Measurements from ENCODE around the gene RAI14.
A peak's percentile ranks its signal among the peaks of the same experiment; 100 is the strongest.
"Not testable (repeated sequence)": the region's sequence is repeated elsewhere in the genome, so short reads cannot be mapped to it uniquely, and the experiment has no call there.

The RAI14 gene

DNA sequence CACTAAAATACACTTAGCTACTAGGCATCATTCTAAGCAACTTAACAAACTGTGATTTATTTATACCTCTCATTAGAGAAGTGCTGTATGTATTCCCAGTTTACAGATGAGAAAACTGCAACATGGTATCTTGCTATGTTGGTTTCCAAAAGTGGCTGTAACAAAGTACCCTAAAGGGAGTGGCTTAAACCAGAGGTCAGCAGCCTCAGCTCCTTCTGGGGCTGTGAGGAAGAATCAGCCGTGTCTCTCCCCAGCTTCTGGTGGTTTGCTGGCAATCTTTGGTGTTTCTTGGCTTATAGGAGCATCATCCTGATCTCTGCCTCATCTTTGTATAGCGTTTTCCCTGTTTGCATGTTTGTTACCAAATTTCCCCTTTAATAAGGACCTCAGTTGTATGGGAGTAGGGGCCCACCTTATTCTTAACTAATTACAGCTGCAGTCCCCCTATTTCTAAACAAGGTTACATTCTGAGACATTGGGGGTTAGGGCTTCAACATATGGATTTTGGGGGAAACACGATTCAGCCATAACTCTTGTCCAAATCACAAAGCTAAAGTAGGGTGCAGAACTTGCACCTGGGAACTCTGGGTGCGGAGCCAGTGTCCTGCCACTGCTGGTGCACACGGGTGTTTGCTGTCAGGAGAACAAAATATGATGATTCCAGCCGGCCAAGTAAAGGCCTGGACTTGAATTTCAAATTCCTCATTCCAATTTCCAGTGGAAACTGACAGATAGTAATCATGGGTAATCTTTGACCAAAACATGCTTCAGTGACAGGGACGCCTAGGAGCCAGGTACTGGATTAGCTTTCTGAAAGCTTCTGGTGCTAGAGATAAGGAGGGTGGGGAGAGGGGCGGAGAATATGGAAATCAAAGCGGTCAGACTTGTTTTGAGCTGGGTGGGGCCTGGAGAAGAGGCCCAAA is 43.3 kb downstream of the RAI14 start:
- DNase-seq (ENCODE audit: low read depth), result no peak

DNA sequence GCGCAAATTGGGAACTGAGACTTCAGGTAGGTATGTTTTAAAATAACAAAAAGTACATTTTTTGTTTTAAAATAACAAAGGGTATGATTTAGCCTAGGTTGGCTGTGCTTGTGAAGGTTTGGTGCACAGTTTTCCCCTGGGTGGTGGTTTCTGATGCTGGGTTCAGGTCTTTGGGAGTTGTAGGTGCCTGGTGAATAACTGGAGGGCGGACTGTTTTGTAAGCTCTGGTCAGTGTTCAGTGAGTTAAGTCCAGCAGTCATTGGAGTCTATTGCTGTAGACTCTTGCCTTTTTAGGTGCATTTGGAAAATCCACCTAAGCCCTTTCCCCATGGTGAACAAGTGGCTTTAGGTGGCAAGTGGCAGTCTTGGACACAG is 43.9 kb downstream of the RAI14 start:
- DNase-seq (ENCODE audit: low read depth), result no peak

DNA sequence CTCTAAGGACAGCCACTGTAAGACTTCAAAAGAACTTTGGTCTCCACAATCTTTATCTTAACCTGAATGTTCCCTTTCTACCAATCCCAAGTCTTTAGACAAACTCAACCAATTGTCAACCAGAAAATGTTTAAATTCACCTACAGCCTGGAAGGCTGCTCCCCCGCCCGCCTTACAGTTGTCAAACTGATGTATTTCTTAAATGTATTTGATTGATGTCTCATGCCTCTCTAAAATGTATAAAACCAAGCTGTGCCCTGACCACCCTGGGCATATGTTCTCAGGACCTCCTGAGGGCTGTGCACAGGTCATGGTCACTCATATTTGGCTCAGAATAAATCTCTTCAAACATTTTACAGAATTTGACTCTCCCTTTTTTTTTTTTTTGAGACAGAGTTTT is 45.3 kb downstream of the RAI14 start:
- not testable (repeated sequence) for DNase-seq (ENCODE audit: low read depth)

DNA sequence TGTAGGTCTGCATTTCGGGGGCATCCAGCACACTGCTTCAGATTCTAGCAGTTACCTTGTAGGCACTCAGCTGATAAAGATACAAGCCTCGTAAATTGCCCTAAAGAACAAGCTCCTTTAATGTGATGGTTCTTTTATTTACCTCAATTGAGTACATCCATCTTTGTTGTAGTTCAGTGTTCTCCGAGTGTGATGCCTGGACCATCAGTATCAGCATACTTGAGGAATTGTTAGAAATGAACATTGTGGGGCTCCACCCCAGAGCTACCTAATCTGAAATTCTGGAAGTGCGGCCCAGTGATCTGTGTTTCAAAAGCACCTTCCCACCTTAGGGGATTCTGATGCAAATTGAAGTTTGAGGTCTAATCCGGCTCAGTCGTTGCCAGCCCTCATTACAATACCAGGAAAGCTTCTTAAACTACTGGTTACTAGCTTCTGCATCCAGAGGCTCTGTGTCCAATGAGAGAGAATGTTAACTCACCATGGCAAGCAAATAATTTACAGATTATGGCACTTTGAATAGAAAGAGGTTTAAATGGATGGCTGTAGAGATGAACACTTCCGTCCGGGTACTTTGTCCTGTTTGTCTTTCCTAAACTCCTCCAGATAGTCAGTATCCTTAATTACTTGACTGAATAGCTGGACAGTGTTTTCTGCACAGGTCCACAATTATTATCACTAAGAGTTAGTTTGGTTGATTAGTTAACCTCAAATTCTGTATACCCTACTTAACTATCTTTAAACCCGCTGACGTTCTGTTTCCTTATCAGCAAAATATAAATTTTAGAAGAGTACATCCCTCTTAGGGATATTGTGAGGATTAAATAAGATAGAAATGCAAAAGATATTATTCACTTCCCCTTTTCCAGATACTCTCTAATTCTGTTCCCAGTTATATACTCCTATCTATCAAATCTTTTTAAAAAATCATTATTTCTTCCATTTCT is 47.9 kb downstream of the RAI14 start:
- DNase-seq (ENCODE audit: low read depth), result no peak

DNA sequence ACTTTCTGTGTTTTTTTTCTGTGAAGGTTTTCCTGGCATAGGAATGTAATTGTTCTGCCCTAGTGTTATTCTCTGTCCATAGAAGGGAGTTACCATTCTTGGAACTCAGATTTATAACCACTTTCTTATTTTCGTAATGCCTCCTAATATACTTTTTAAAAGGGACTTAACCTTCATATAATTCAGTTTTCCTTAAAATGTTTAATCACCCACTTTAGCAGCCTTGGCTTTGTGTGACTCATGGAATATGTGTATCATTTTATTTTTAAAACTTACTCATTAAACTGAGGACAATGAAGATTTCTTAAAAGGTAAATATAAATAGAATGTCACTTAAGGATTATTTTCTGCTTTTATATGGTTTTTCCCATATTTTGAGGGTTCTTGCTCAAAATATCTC is 50.0 kb downstream of the RAI14 start:
- no peak for DNase-seq (ENCODE audit: low read depth)

DNA sequence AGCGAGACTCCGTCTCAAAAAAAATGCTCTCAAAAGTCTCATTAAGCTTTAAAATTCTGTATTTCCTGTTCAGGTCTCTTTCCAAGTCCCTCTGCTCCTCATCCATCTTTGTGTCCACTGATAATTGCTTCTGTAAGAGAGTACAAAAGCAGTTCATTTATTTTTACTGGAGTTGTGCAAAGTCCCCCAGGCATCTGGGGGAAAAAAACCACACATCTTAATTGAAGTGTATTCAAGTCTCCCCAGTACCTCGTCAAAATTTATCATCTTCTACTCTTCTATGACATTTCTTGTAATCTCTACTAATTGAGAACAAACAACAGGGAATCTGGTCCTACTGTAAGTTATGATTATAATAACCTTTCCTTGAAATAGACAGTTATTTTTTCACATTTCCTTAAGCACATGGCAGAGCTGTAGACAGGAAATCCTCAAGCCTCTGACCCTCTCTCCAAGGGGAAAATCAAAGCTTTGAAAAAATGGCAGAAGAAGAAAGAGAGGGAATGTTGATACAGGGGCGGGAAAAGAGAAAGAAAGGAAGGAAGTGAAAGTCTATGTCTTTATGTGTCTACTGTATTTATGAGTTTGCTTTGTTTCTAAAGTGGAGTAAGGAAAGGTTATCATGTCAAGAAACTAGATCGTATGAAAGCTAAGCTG is 51.5 kb downstream of the RAI14 start:
- no peak for DNase-seq (ENCODE audit: low read depth)

DNA sequence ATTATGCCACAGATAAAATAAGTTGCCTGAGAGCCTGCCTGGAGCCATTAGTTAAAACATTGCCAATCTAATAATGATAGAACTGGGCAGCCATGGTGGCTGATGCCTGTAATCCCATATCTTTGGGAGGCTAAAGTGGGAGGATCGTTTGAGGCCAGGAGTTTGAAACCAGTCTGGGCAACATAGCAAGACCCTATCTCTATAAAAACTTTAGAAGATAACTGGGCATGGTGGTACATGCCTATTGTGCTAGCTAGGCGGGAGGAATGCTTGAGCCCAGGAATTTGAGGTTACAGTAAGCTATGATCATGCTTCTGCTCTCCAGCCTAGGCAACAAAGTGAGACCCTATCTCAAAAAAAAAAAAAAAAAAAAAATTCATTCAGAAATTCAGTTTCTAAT is 52.6 kb downstream of the RAI14 start:
- DNase-seq (ENCODE audit: low read depth), result no peak

DNA sequence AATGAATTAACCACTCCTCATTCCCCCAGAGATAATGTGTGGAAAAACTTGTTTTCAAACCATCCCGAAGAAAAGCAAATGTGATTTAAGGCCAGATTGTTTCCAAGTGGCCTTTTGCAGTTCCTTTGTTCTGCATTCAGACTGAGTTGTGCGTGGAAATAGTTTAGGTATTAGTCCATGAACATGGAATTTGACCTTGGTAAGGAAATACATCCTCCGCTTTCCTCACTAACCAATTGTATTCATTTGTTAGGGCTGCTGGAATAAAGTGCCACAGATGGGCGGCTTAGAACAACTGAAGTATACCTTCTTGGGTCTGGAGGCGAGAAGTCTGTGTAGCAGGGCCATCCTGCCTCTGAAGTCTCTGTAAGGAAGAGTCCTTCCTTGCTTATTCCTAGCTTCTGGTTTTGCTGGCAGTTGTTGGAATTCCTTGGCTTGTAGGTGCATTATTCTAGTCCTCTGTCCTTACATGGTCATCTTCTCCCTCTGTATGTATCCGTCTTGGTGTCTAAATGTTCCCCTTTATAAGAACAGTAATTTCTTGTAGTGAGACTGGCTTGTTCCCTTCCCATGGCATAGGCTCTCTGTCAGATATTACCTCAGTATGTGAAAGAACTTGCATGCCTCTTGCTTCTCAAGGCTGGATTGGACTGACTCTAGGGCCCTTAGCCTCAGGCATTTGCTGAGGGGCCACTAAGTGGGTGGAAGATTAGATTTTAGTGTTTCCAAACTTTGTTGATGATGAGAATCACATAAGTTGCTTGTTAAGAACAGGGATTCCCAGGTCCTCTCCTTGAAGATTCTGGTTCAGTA is 53.9 kb downstream of the RAI14 start:
- peak; percentile 52 for DNase-seq (ENCODE audit: low read depth)

DNA sequence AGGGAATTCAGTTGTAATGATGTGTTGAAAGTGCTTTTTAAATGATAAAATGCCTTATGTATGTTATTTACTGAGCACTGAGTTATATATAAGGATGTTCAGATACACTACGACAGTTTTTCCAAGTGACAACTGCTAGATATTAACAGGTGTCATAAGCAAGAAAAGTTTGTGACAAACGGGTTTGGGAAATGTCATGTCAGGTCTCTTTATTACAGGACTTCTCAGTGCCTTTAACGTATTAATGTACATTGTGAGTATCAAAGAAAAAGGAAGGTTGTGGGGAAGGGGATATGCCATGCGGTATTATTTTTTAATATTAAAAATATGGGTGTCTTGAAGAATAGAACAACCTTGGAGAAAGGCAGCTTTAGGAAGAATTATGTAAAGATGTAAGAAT is 56.4 kb downstream of the RAI14 start:
- no peak for DNase-seq (ENCODE audit: low read depth)

DNA sequence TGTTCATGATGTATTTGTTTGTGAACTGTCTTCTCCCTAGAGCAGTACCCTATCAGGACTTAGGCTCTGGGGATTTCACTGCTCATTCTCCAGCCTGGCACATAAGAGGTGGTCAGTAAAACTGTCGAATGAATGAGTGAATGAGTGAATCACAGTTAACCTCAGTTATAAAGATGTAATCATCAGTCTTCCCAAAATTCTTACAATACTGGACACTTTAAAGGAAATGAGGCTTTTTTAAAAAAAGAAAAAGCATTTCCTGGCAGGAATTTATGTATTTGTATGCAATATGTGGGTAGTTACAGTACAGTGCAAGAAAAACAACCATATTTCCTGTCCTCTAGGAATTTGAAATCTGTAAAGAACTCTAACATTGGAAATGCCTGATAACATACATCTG is 59.6 kb downstream of the RAI14 start:
- DNase-seq (ENCODE audit: low read depth), result no peak

DNA sequence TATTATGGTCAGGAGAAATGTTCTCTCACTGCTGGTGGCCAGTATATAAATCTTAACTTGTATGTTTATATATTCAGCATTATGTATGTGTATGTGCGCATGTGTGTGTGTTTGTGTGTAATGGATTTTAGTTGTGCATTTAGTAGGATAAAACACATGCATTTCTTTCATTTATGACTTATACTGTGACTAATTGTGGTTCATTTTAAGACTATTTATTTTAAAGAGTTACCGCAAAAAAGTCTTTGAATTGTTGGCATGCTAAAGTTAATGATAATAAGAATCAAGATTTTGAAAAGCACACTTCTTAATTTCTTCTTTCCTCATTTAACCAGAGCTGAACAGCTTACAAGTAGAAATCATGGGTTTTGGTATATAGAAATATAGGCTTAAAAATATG is 60.9 kb downstream of the RAI14 start:
- DNase-seq (ENCODE audit: low read depth), result no peak

DNA sequence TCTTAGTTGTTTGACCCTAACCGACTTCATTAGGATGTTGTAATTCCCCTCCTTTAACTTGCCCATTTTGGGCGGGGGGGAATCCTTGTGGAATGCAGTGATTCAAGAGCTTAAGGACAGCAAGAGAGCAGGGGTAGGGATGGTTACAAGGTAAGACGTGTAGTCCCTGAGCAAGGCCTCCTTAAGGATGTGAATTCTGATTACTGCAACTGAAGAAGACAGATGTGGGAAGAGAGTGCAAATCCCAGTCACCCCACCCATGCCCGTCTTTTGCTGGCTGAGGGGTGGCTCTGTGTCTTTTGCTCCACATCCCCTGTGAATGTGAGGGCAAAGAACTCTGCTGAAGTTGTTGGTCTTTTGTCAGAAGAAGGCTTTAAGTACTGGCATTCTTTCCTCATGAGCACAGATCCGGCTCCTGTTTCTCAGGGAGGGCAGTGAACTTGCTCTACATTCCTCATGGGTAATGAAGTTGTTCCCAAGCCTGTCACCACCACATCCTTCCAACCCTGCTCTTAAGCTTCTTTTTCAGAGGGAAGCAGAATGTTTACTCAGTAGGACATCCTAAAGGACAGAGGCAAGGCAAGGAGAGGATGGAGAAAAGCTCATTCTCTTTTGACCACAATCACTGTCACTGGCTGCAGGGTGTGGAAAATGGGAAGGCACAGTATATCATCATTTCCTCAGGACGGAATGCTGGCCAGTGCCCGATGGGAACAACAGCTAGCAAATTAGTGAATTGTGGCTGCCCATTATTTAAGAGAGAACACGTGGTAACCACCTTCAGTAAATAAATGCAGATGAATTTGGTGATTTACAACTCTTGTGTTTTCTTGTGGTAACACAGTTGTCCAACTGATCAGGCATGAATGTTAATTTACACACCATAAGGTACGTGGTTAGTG is 61.5 kb downstream of the RAI14 start:
- peak; percentile 56 for DNase-seq (ENCODE audit: low read depth)

DNA sequence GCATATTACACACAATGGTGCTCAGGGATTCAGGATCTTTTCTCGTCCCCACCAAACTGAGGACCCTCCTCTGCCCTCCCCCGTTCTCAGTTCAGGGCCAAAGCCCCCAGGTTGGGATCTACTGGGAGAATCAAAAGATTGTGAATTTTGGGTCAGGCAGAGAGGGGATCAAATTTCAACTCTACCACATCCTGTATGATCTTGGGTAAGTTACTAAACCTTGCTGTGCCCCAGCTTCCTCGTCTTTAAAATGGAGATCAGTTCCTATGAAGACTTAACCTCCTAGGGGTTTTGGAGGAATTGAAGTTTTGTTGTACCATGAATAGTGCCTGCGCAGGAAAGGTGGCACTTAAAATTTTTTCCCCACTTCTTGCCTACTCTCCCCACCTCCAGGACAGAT is 62.4 kb downstream of the RAI14 start:
- DNase-seq (ENCODE audit: low read depth), result no peak

DNA sequence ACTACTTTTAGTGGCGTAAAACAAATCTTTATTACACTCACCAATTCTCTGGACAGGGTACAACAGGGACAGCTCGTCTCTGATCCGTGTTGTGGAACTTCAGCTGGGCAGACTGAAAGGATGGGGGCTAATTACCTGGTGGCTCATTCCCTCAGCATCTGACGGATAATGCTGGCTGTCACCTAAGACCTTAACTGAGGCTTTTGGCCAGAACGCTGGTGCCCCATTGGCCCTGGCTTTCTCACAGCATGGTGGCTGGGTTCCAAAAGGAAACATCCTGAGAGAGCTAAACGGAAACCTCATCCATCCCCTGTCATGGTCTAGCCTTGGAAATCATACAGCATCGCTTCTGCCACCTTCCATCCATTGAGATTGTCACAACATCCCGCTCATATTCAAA is 62.9 kb downstream of the RAI14 start:
- DNase-seq (ENCODE audit: low read depth), result no peak

DNA sequence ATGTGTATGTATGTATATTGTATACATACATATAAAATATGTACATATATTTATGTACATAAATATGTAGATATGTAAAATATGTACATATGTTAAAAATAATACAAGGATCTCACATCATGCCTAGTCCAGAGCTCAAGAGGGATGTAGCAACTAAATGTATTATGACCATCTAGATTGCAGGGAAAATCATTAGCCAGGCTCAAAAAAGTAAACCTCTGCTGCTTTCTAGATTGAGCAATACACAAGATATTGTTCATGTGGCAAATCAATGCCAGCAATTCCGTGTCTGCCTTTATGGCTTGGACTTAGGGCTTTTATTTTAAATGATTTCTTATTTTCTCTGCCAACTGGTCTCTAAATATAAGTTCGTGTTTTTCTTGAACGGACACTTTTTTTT is 65.2 kb downstream of the RAI14 start:
- no peak for DNase-seq (ENCODE audit: low read depth)

DNA sequence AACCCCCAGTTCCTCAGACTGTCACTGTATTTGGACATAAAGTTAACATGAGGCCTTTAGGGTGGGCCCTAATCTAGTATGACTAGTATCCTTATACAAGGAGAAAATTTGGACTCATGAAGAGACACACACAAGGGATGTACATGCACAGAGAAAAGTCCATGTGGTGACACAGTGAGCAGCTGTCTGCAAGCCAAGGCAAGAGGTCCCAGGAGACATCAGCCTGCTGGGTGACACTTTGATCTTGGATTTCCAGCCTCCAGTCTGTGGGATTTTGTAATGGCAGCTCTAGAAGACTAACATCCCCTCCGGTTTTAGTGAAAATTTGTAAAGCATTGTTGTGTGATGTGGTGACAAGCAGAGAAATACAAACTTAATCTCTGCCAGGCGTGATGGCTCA is 66.1 kb downstream of the RAI14 start:
- no peak for DNase-seq (ENCODE audit: low read depth)

DNA sequence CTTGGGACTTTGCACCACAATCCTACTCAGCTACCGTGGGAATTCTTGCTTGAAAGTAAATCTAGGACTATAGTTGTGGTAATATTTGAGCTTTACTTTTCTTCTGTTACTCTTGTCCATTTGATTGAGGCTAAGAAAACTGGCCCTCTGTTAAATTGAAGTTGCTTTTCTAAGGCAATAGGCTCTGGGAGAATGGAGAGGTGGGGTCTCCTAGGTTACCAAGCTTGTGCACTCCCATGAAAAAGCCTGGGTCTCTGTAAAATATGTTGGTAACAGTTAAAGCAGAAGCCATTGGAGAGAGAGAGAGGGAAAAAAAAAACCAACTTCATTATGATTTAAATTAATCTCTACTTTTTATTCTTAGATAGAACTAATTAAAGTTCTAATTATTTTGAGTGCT is 68.6 kb downstream of the RAI14 start:
- no peak for DNase-seq (ENCODE audit: low read depth)

DNA sequence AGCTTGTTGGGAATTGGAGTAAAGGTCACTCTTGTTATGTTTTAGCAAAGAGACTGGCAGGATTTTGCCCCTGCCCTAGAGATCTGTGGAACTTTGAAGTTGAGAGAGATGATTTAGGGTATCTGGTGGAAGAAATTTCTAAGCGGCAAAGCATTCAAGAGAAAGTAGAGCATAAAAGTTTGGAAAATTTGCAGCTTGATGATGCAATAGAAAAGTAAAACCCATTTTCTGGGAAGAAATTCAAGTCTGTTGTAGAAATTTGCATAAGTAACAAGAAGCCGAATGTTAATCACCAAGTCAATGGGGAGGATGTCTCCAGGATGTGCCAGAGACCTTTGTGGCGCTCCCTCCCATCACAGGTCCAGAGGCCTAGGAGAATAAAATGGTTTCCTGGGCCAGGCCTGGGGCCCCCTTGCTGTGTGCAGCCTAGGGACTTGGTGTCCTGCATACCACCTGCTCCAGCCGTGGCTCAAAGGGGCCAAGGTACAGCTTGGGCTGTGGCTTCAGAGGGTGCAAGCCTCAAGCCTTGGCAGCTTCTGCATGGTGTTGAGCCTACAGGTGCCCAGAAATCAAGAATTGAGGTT is 71.1 kb downstream of the RAI14 start:
- not testable (repeated sequence) for DNase-seq (ENCODE audit: low read depth)

DNA sequence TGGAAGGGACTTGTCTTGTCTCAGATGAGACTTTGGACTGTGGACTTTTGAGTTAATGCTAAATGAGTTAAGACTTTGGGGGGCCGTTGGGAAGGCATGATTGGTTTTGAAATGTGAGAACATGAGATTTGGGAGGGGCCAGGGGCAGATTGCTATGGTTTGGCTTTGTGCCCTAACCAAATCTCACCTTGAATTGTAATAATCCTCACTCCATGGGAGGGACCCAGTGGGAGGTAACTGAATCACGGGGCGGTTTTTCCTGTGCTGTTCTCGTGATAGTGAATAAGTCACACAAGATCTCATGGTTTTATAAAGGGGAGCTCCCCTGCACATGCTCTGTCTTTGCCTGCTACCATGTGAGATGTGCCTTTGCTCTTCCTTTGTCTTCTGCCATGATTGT is 72.1 kb downstream of the RAI14 start:
- DNase-seq (ENCODE audit: low read depth), result no peak
